Hepatocyte (in vitro differentiated cells): ENCODE measurements around the gene HIP1R. TPM values are rescaled to one million over a fixed set of nuclear protein-coding genes. Genes with fewer than 3 reads are reported as not detected.
A peak's percentile ranks its signal among the peaks of the same experiment; 100 is the strongest.

Experiments used
- DNase-seq: peaks from one replicate; pipeline ENCODE4 v3.0.0-alpha.2; 2016; ENCODE audit warnings: low spot score
- H2AFZ ChIP-seq: fragments of 200-600 bp; sonication (generic); 2 replicates; pipeline ENCODE4 v1.6.0; 2016; ENCODE audit warnings: antibody characterized with exemption, mild to moderate bottlenecking
- H3K27ac ChIP-seq: fragments of 200-600 bp; sonication (generic); 2 replicates; pipeline ENCODE4 v1.5.1; 2016; ENCODE audit warnings: mild to moderate bottlenecking
- H3K27me3 ChIP-seq: fragments of 200-600 bp; sonication (generic); 2 replicates; pipeline ENCODE4 v1.6.1; 2016
- H3K36me3 ChIP-seq: fragments of 200-600 bp; sonication (generic); replicated peaks from 2 replicates; pipeline ENCODE4 v1.5.1; 2016; ENCODE audit warnings: low read depth; ENCODE audit not compliant: insufficient read depth
- H3K4me1 ChIP-seq: fragments of 200-600 bp; sonication (generic); 2 replicates; pipeline ENCODE4 v1.5.1; 2016; ENCODE audit warnings: mild to moderate bottlenecking, moderate library complexity; ENCODE audit not compliant: insufficient read depth
- H3K4me2 ChIP-seq: fragments of 200-600 bp; sonication (generic); 2 replicates; pipeline ENCODE4 v1.6.0; 2016
- H3K4me3 ChIP-seq: fragments of 200-600 bp; sonication (generic); 2 replicates; pipeline ENCODE4 v1.5.1; 2016; ENCODE audit warnings: mild to moderate bottlenecking
- H3K79me2 ChIP-seq: fragments of 200-600 bp; sonication (generic); 2 replicates; pipeline ENCODE4 v1.6.0; 2017; ENCODE audit warnings: mild to moderate bottlenecking
- H3K9me2 ChIP-seq: fragments of 200-600 bp; sonication (generic); replicated peaks from 2 replicates; pipeline ENCODE4 v1.6.0; 2017; ENCODE audit warnings: mild to moderate bottlenecking; ENCODE audit not compliant: insufficient read depth
- H3K9me3 ChIP-seq: fragments of 200-600 bp; sonication (generic); 2 replicates; pipeline ENCODE4 v1.5.1; 2016; ENCODE audit warnings: low read depth, mild to moderate bottlenecking
- H4K20me1 ChIP-seq: fragments of 200-600 bp; sonication (generic); 2 replicates; pipeline ENCODE4 v1.6.0; 2016; ENCODE audit warnings: mild to moderate bottlenecking; ENCODE audit not compliant: insufficient read depth, poor library complexity, severe bottlenecking
- CTCF ChIP-seq: fragments of 200-600 bp; sonication (generic); IDR thresholded peaks from 2 replicates; pipeline ENCODE4 v1.5.1; 2016; ENCODE audit warnings: antibody characterized with exemption, mild to moderate bottlenecking; ENCODE audit not compliant: poor library complexity
- EZH2 ChIP-seq: fragments of 200-600 bp; sonication (generic); IDR thresholded peaks from 2 replicates; pipeline ENCODE4 v1.6.1; 2016; ENCODE audit warnings: antibody characterized with exemption, mild to moderate bottlenecking, borderline replicate concordance
- EZH2phosphoT487 ChIP-seq: fragments of 200-600 bp; sonication (generic); IDR thresholded peaks from one replicate; pipeline ENCODE4 v1.6.1; 2018; ENCODE audit warnings: antibody characterized with exemption, mild to moderate bottlenecking, low read depth, moderate library complexity; ENCODE audit not compliant: unreplicated experiment, severe bottlenecking
- WGBS: methylation state at CpG from one replicate; pipeline ENCODE4 v1.1.6; 2016; ENCODE audit warnings: low lambda C conversion rate; ENCODE audit errors: missing lambda C conversion rate; 5-methylcytosine and 5-hydroxymethylcytosine counted together
- polyA plus RNA-seq: library from polyadenylated mRNA; unstranded; fragments of >200 nt; fragmentation: Nextera tagmentation; extraction: Ambion mirVana; gene quantifications from 2 replicates; pipeline ENCODE4 v1.2.1, GENCODE V29; 2016
- total RNA-seq: library from RNA; depleted of rRNA; stranded (reverse); fragments of >200 nt; gene quantifications from 2 replicates; pipeline ENCODE4 v1.2.3, GENCODE V29; 2014

HIP1R gene
- total and polyA plus RNA-seq, 2 experiments from 2014 or later, result 31.8 to 44.3 TPM

GRCh38 chr12:122842505-122843405, 7.5 kb downstream of the HIP1R start:
- peaks cover 83% of the 10 kb centered on the region for H3K79me2 ChIP-seq
- no peak for TF ChIP-seq EZH2
- no peak for TF ChIP-seq CTCF
- no peak for TF ChIP-seq EZH2phosphoT487
- H2AFZ ChIP-seq, result no peak overlapping the region
- H3K36me3 ChIP-seq, result no peaks in the 10 kb centered on the region
- 84% methylated on average over 22 of the region's 22 CpGs for WGBS
- peaks cover 20% of the 10 kb centered on the region for H4K20me1 ChIP-seq
- no peaks in the 10 kb centered on the region for H3K27me3 ChIP-seq
- H3K4me2 ChIP-seq, result peak overlapping the region; percentile 44
- H3K9me3 ChIP-seq, result no peaks in the 10 kb centered on the region
- H3K27ac ChIP-seq, result no peak overlapping the region
- no peaks in the 10 kb centered on the region for H3K9me2 ChIP-seq
- H3K4me3 ChIP-seq, result no peak overlapping the region
- peak; percentile 5 for DNase-seq
- H3K4me1 ChIP-seq, result peaks cover 12% of the 10 kb centered on the region

GRCh38 chr12:122843455-122843854, 8.2 kb downstream of the HIP1R start:
- H3K4me1 ChIP-seq, result peaks cover 10% of the 10 kb centered on the region
- no peaks in the 10 kb centered on the region for H3K27me3 ChIP-seq
- no peak for DNase-seq
- no peak overlapping the region for H3K27ac ChIP-seq
- peaks cover 82% of the 10 kb centered on the region for H3K79me2 ChIP-seq
- no peak overlapping the region for H3K4me3 ChIP-seq
- H3K4me2 ChIP-seq, result peak overlapping the region; percentile 44
- H4K20me1 ChIP-seq, result peaks cover 20% of the 10 kb centered on the region
- TF ChIP-seq EZH2 (no peak), EZH2phosphoT487 (no peak), CTCF (no peak)
- H3K36me3 ChIP-seq, result no peaks in the 10 kb centered on the region
- 92% methylated on average over 8 of the region's 8 CpGs for WGBS
- no peaks in the 10 kb centered on the region for H3K9me3 ChIP-seq
- H3K9me2 ChIP-seq, result no peaks in the 10 kb centered on the region
- H2AFZ ChIP-seq, result no peak overlapping the region

- TF ChIP-seq EZH2phosphoT487 (no peak), CTCF (no peak)
- Histone ChIP-seq H3K9me2 (no peaks in the 10 kb centered on the region), H3K4me2 (no peak overlapping the region), H2AFZ (no peak overlapping the region), H3K79me2 (peaks cover 72% of the 10 kb centered on the region), H3K4me3 (no peak overlapping the region), H3K9me3 (no peaks in the 10 kb centered on the region), H3K4me1 (peaks cover under 1% of the 10 kb centered on the region), H3K27me3 (no peaks in the 10 kb centered on the region), H3K27ac (no peak overlapping the region), H4K20me1 (peaks cover 20% of the 10 kb centered on the region), H3K36me3 (no peaks in the 10 kb centered on the region)
- DNase-seq, result no peak
- 87% methylated on average over 8 of the region's 8 CpGs for WGBS
Measured at GRCh38 chr12:122844366-122844971, 9.2 kb downstream of the HIP1R start.
